PC-3 (cell line): ENCODE data around the gene MSI1.

Source experiments
- EZH2 ChIP-seq: fragments of 300-600 bp; sonication (generic); IDR thresholded peaks from one replicate; pipeline ENCODE4 v1.6.1; 2017; ENCODE audit warnings: antibody characterized with exemption, mild to moderate bottlenecking, low read length; ENCODE audit not compliant: unreplicated experiment
- EZH2phosphoT487 ChIP-seq: fragments of 300-600 bp; sonication (generic); IDR thresholded peaks from 2 replicates; pipeline ENCODE4 v1.6.1; 2018; ENCODE audit warnings: mild to moderate bottlenecking, antibody characterized with exemption, low read length, borderline replicate concordance
- TF ChIP-seq, protein P1 (sequence below): fragments of 300-600 bp; sonication (generic); conservative IDR thresholded peaks from 2 replicates; pipeline ENCODE4 v1.5.1; 2017; ENCODE audit warnings: antibody characterized with exemption, low read depth, mild to moderate bottlenecking, low read length

GRCh38 chr12:120327593-120327992 lies 41.4 kb downstream of the MSI1 start, which contains the start of gene PLA2G1B:
- TF ChIP-seq, protein P1, sequence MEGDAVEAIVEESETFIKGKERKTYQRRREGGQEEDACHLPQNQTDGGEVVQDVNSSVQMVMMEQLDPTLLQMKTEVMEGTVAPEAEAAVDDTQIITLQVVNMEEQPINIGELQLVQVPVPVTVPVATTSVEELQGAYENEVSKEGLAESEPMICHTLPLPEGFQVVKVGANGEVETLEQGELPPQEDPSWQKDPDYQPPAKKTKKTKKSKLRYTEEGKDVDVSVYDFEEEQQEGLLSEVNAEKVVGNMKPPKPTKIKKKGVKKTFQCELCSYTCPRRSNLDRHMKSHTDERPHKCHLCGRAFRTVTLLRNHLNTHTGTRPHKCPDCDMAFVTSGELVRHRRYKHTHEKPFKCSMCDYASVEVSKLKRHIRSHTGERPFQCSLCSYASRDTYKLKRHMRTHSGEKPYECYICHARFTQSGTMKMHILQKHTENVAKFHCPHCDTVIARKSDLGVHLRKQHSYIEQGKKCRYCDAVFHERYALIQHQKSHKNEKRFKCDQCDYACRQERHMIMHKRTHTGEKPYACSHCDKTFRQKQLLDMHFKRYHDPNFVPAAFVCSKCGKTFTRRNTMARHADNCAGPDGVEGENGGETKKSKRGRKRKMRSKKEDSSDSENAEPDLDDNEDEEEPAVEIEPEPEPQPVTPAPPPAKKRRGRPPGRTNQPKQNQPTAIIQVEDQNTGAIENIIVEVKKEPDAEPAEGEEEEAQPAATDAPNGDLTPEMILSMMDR = no peak
- TF ChIP-seq EZH2phosphoT487 (no peak), EZH2 (no peak)
